WERI-Rb-1 (cell line): ENCODE results near the gene GNAZ.

Experiments
- DNase-seq: peaks from one replicate; pipeline ENCODE4 v3.0.0-alpha.2; 2020
- H3K27ac ChIP-seq: fragments of 250-450 bp; sonication (Bioruptor Pico); 2 replicates; pipeline ENCODE4 v1.5.1; 2020; ENCODE audit warnings: mild to moderate bottlenecking, moderate library complexity
- H3K27me3 ChIP-seq: fragments of 250-450 bp; sonication (Bioruptor Pico); 2 replicates; pipeline ENCODE4 v1.5.1; 2021; ENCODE audit warnings: mild to moderate bottlenecking, low read depth, moderate library complexity; ENCODE audit not compliant: insufficient read depth, severe bottlenecking
- H3K36me3 ChIP-seq: fragments of 250-450 bp; sonication (Bioruptor Pico); 2 replicates; pipeline ENCODE4 v1.5.1; 2020; ENCODE audit warnings: mild to moderate bottlenecking, moderate library complexity
- H3K4me3 ChIP-seq: 2 replicates; pipeline ENCODE4 v1.5.1; 2011; ENCODE audit warnings: low read depth, mild to moderate bottlenecking, control low read depth, low read length
- H3K9me3 ChIP-seq: fragments of 250-450 bp; sonication (Bioruptor Pico); 2 replicates; pipeline ENCODE4 v1.5.1; 2021; ENCODE audit warnings: mild to moderate bottlenecking, moderate library complexity; ENCODE audit not compliant: severe bottlenecking
- CTCF ChIP-seq: IDR thresholded peaks from 2 replicates; pipeline ENCODE4 v1.5.1; 2011; ENCODE audit warnings: low read depth, mild to moderate bottlenecking, control low read depth, inconsistent platforms, low read length

The GNAZ gene

GRCh38 chr22:23091760-23092159 is 21.4 kb downstream of the GNAZ start:
- TF ChIP-seq CTCF = no peak
- Histone ChIP-seq H3K36me3 (peaks cover 16% of the 10 kb centered on the region), H3K27me3 (no peaks in the 10 kb centered on the region), H3K27ac (no peak overlapping the region), H3K4me3 (no peak overlapping the region), H3K9me3 (no peaks in the 10 kb centered on the region)
- DNase-seq = no peak

- Histone ChIP-seq H3K36me3 (peaks cover 22% of the 10 kb centered on the region), H3K27ac (no peak overlapping the region), H3K27me3 (no peaks in the 10 kb centered on the region), H3K4me3 (no peak overlapping the region), H3K9me3 (no peaks in the 10 kb centered on the region)
- TF ChIP-seq CTCF = no peak
- no peak for DNase-seq
Observed at GRCh38 chr22:23092217-23092955, 22.1 kb downstream of the GNAZ start.

- no peak for DNase-seq
- no peak for TF ChIP-seq CTCF
- Histone ChIP-seq H3K4me3 (no peak overlapping the region), H3K36me3 (peaks cover 25% of the 10 kb centered on the region), H3K9me3 (no peaks in the 10 kb centered on the region), H3K27ac (no peak overlapping the region; the same call in 1 of the 2 replicates), H3K27me3 (no peaks in the 10 kb centered on the region)
Observed at GRCh38 chr22:23093051-23093788, 22.9 kb downstream of the GNAZ start.

- Histone ChIP-seq H3K27ac (peak overlapping the region; percentile 60), H3K9me3 (no peaks in the 10 kb centered on the region), H3K27me3 (no peaks in the 10 kb centered on the region), H3K36me3 (peaks cover 33% of the 10 kb centered on the region), H3K4me3 (no peak overlapping the region)
- DNase-seq = no peak
- TF ChIP-seq CTCF = no peak
Observed at GRCh38 chr22:23094260-23094659, 23.9 kb downstream of the GNAZ start.

GRCh38 chr22:23094695-23095681 is 24.7 kb downstream of the GNAZ start:
- peaks cover 40% of the 10 kb centered on the region for H3K36me3 ChIP-seq
- no peak for DNase-seq

More at GRCh38 chr22:23094695-23095681, 24.7 kb downstream of the GNAZ start:
- H3K9me3 ChIP-seq = no peaks in the 10 kb centered on the region
- peak overlapping the region; percentile 60 for H3K27ac ChIP-seq
- H3K4me3 ChIP-seq = no peak overlapping the region
- H3K27me3 ChIP-seq = no peaks in the 10 kb centered on the region
- TF ChIP-seq CTCF = peak; percentile 22; the same call in 1 of the 2 replicates
